HepG2 (cell line): ENCODE results near the gene SPIN1. TPM values are rescaled to one million over a fixed set of nuclear protein-coding genes. Genes with fewer than 3 reads are reported as not detected.
A peak's percentile ranks its signal among the peaks of the same experiment; 100 is the strongest.

Source experiments
- ASH2L ChIP-seq: fragments of 300-600, 200-600 bp; sonication (generic); IDR thresholded peaks from 2 replicates; pipeline ENCODE4 v1.7.0; 2017; ENCODE audit warnings: low read depth, mild to moderate bottlenecking, moderate library complexity, mixed read lengths, low read length; ENCODE audit not compliant: insufficient read length
- CENPX ChIP-seq: sonication (generic); formaldehyde crosslinking; IDR thresholded peaks from 2 replicates; pipeline ENCODE4 v1.9.0; 2021; ENCODE audit warnings: mild to moderate bottlenecking, missing genetic modification reagents, moderate library complexity
- CREB1 ChIP-seq, 2 experiments: fragments of 450-650 bp in 1 of 2; IDR thresholded peaks; 2 replicates each; pipeline ENCODE4 v1.6.1; 2016 to 2017; ENCODE audit warnings: control low read depth in 1 of 2, mild to moderate bottlenecking in 1 of 2, missing compliant biosample characterization in 1 of 2, missing genetic modification characterization in 1 of 2
- DR1 ChIP-seq: sonication (generic); formaldehyde crosslinking; IDR thresholded peaks from 2 replicates; pipeline ENCODE4 v1.8.0; 2021; ENCODE audit warnings: mild to moderate bottlenecking, missing genetic modification reagents, inconsistent platforms
- EHMT2 ChIP-seq: fragments of 200-600 bp; sonication (generic); IDR thresholded peaks from 2 replicates; pipeline ENCODE4 v1.7.0; 2017; ENCODE audit warnings: antibody characterized with exemption, low read depth, low read length, borderline replicate concordance
- GTF2F1 ChIP-seq: fragments of 150-350 bp; IDR thresholded peaks from 2 replicates; pipeline ENCODE4 v1.6.1; 2014; ENCODE audit warnings: low read length
- JARID2 ChIP-seq: sonication (generic); formaldehyde crosslinking; IDR thresholded peaks from 2 replicates; pipeline ENCODE4 v1.8.1; 2023; ENCODE audit warnings: missing genetic modification reagents, inconsistent platforms; ENCODE audit not compliant: insufficient replicate concordance
- JUND ChIP-seq: sonication (generic); formaldehyde crosslinking; IDR thresholded peaks from 2 replicates; pipeline ENCODE4 v1.8.0; 2022; ENCODE audit warnings: mild to moderate bottlenecking, missing genetic modification reagents
- KAT2B ChIP-seq: fragments of 150-350 bp; IDR thresholded peaks from 2 replicates; pipeline ENCODE4 v1.6.1; 2014; ENCODE audit warnings: low read depth, low read length, borderline replicate concordance
- KMT2B ChIP-seq: IDR thresholded peaks from 2 replicates; pipeline ENCODE4 v1.6.1; 2016; ENCODE audit warnings: missing genetic modification reagents, missing compliant biosample characterization
- NBN ChIP-seq: fragments of 450-650 bp; conservative IDR thresholded peaks from 2 replicates; pipeline ENCODE4 v1.6.1; 2017
- PCBP2 ChIP-seq: fragments of 200-400 bp; formaldehyde crosslinking; optimal IDR thresholded peaks from 2 replicates; pipeline ENCODE3; 2018; ENCODE audit warnings: low read length, low read depth; ENCODE audit not compliant: poor library complexity, severe bottlenecking
- PHB2 ChIP-seq: fragments of 450-650 bp; IDR thresholded peaks from 2 replicates; pipeline ENCODE4 v1.6.1; 2018; ENCODE audit not compliant: partially characterized antibody
- PHF8 ChIP-seq: sonication (generic); formaldehyde crosslinking; IDR thresholded peaks from 2 replicates; pipeline ENCODE4 v1.5.0; 2020; ENCODE audit warnings: missing genetic modification reagents
- PLSCR1 ChIP-seq: sonication (generic); formaldehyde crosslinking; IDR thresholded peaks from 2 replicates; pipeline ENCODE4 v1.5.0; 2020; ENCODE audit warnings: missing genetic modification reagents, mild to moderate bottlenecking, borderline replicate concordance
- RCOR2 ChIP-seq: IDR thresholded peaks from 2 replicates; pipeline ENCODE4 v1.6.1; 2016; ENCODE audit warnings: missing biosample characterization, missing genetic modification reagents
- SAP130 ChIP-seq: IDR thresholded peaks from 2 replicates; pipeline ENCODE4 v1.6.1; 2016; ENCODE audit warnings: low read depth
- SNAPC2 ChIP-seq: sonication (generic); formaldehyde crosslinking; IDR thresholded peaks from 2 replicates; pipeline ENCODE4 v1.8.1; 2022; ENCODE audit warnings: mild to moderate bottlenecking, missing genetic modification reagents
- STAT5B ChIP-seq: sonication (generic); formaldehyde crosslinking; IDR thresholded peaks from 2 replicates; pipeline ENCODE4 v1.4.0; 2020; ENCODE audit warnings: missing genetic modification reagents
- ZNF101 ChIP-seq: sonication (generic); formaldehyde crosslinking; IDR thresholded peaks from 2 replicates; pipeline ENCODE4 v1.4.0; 2020; ENCODE audit warnings: mild to moderate bottlenecking, low read depth, missing genetic modification reagents, borderline replicate concordance
- ZNF280B ChIP-seq: sonication (generic); formaldehyde crosslinking; IDR thresholded peaks from 2 replicates; pipeline ENCODE4 v1.5.0; 2020; ENCODE audit warnings: missing genetic modification reagents, mild to moderate bottlenecking, borderline replicate concordance
- ZNF383 ChIP-seq: sonication (generic); formaldehyde crosslinking; IDR thresholded peaks from 2 replicates; pipeline ENCODE4 v1.4.0; 2020; ENCODE audit warnings: missing genetic modification reagents, mild to moderate bottlenecking, borderline replicate concordance
- ZNF501 ChIP-seq: sonication (generic); formaldehyde crosslinking; IDR thresholded peaks from 2 replicates; pipeline ENCODE4 v1.5.1; 2020; ENCODE audit warnings: mild to moderate bottlenecking, moderate library complexity, missing genetic modification reagents
- ZNF552 ChIP-seq: sonication (generic); formaldehyde crosslinking; IDR thresholded peaks from 2 replicates; pipeline ENCODE4 v1.9.0; 2022; ENCODE audit warnings: missing genetic modification reagents, mild to moderate bottlenecking, borderline replicate concordance
- ZNF558 ChIP-seq: sonication (generic); formaldehyde crosslinking; IDR thresholded peaks from 2 replicates; pipeline ENCODE4 v1.9.0; 2022; ENCODE audit warnings: mild to moderate bottlenecking, missing genetic modification reagents, borderline replicate concordance
- ZNF784 ChIP-seq: sonication (generic); formaldehyde crosslinking; IDR thresholded peaks from 2 replicates; pipeline ENCODE4 v1.5.1; 2020; ENCODE audit warnings: missing genetic modification reagents, mild to moderate bottlenecking, borderline replicate concordance
- polyA plus RNA-seq, 8 experiments: library from polyadenylated mRNA; depleted of rRNA in 3 of 8; stranded (reverse) in 7 of 8; unstranded in 1 of 8; fragments of >200 nt; fragmentation: Illumina TruSeq in 4 of 8; extraction: Trizol in 4 of 8; gene quantifications; 2 replicates each; pipeline versions ENCODE4 v1.2.1 to v1.2.3, GENCODE V29; 2011 to 2016; ENCODE audit warnings: low read depth in 4 of 8, missing spikeins in 1 of 8, mixed read lengths in 1 of 8; ENCODE audit not compliant: insufficient read depth in 1 of 8
- total RNA-seq, 5 experiments: library from RNA; depleted of rRNA; stranded (reverse); fragments of >200 nt; fragmentation: Illumina TruSeq; extraction: Trizol; gene quantifications; 2 replicates each; pipeline ENCODE4 v1.2.3, GENCODE V29; 2016; ENCODE audit warnings: low read depth in 1 of 5

The SPIN1 gene
- total and polyA plus RNA-seq, 2 of the 13 experiments (the other 11 are each of a cell fraction or from before 2014, with no cell fraction given), result 20.0 to 24.3 TPM

GRCh38 chr9:88437210-88438146 lies 49.2 kb downstream of the SPIN1 start (continued):
- no peak for TF ChIP-seq ZNF101 (CRISPR knock-in tag)
- no peak for TF ChIP-seq ZNF784
- TF ChIP-seq JUND (CRISPR knock-in tag), result no peak
- no peak for TF ChIP-seq EHMT2
- no peak for TF ChIP-seq NBN
- no peak for TF ChIP-seq ZNF558
- TF ChIP-seq PLSCR1 (CRISPR knock-in tag), result no peak
- TF ChIP-seq ZNF552 (CRISPR knock-in tag), result no peak
- TF ChIP-seq PHB2, result no peak
- TF ChIP-seq KAT2B, result peak; percentile 96
- no peak for TF ChIP-seq ZNF280B (CRISPR knock-in tag)
- no peak for TF ChIP-seq PCBP2
- no peak for TF ChIP-seq ZNF501
- TF ChIP-seq SAP130 (CRISPR knock-in tag), result no peak
- no peak for TF ChIP-seq GTF2F1
- no peak for TF ChIP-seq JARID2 (CRISPR knock-in tag)
- no peak for TF ChIP-seq RCOR2 (CRISPR knock-in tag)
- no peak for TF ChIP-seq ZNF383 (CRISPR knock-in tag)
- TF ChIP-seq KMT2B, result no peak
- TF ChIP-seq CENPX (CRISPR knock-in tag), result no peak
- no peak for TF ChIP-seq SNAPC2
- TF ChIP-seq CREB1 (IDR thresholded peaks at IDR 0.05), result no peak
- TF ChIP-seq CREB1 (CRISPR knock-in tag; IDR thresholded peaks at IDR 0.05), result no peak
- no peak for TF ChIP-seq DR1 (CRISPR knock-in tag)
- TF ChIP-seq ASH2L, result no peak
- no peak for TF ChIP-seq PHF8
- no peak for TF ChIP-seq STAT5B (CRISPR knock-in tag)
